ENCODE data around the gene BECN2. TPM values are rescaled to one million over a fixed set of nuclear protein-coding genes. Genes with fewer than 3 reads are reported as not detected.

BECN2 gene, protein sequence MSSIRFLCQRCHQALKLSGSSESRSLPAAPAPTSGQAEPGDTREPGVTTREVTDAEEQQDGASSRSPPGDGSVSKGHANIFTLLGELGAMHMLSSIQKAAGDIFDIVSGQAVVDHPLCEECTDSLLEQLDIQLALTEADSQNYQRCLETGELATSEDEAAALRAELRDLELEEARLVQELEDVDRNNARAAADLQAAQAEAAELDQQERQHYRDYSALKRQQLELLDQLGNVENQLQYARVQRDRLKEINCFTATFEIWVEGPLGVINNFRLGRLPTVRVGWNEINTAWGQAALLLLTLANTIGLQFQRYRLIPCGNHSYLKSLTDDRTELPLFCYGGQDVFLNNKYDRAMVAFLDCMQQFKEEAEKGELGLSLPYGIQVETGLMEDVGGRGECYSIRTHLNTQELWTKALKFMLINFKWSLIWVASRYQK
- total RNA-seq = not detected in 2 replicates

GRCh38 chr1:241957692-241958494 lies at the start of gene BECN2:
Gene BECN2, plus strand, starts transcription at chr1:241957767. Its CDS starts 0 bp downstream, at chr1:241957767.
- DNase-seq (ENCODE audit: low read depth, low spot score) = no peak

GRCh38 chr1:241916196-241916595 lies 41.4 kb upstream of the BECN2 start:
- DNase-seq (ENCODE audit: low read depth, low spot score) = no peak

- no peak for DNase-seq (ENCODE audit: low read depth, low spot score)
Observed at GRCh38 chr1:241917487-241917886, 40.1 kb upstream of the BECN2 start.

DNA sequence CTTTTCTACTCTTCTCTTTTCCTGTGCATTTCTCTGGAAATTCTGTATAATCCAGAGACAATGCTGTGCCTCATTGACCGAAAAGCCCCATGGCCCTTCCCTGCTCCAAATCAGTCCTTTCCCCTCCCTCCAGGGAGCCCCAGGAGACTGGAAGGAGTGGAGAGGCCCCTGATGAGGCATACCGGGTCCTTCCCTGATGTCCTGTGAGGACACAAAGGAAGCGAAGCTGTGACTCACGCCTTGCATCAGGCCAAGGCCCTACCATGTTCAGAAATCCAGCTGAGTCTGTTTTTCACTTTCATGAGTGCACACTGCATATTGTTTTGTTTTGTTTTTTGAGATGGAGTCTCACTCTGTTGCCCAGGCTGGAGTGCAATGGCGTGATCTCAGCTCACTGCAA lies 38.7 kb upstream of the BECN2 start:
- no peak for DNase-seq (ENCODE audit: low read depth, low spot score)

- no peak for DNase-seq (ENCODE audit: low read depth, low spot score)
Observed at GRCh38 chr1:241924080-241924808, 33.3 kb upstream of the BECN2 start.

DNA sequence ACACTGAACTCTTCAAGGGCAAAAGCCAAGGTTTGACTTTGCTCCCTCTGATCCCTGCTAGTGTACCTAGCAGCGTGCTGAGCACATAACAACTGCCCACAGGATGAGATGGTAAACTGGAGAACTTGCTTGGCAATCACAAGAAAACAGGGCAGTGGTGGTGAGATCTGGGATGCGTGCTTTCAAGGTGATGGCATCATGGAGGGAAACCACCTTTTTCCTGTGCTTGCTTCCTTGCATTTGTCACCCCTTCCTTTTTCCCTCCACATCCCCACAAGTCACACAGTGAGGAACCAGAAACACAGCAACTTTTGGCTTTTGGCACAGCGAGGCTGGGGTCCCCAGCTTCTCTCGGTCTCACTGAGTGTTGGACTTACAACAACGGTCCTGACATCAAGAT lies 31.4 kb upstream of the BECN2 start:
- no peak for DNase-seq (ENCODE audit: low read depth, low spot score)

DNA sequence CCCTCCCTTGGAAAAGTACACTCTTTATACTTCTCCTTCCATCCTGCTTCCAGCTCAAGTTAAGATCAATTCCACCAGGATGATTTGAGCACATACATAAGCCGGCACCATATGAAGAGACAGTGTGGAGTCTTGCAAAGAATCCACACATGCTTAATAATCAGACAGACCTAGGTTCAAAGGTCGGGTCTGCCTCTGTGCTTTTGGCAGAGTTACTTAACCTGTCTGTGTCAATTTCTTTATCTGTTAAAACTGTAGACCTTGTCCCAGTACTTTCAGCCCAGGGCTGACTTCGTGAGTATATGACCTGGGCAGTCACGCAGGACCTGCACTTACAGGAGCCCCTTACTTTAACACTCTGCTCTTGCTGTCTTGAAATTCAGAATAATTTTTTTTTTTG lies 30.2 kb upstream of the BECN2 start:
- DNase-seq (ENCODE audit: low read depth, low spot score) = no peak

DNA sequence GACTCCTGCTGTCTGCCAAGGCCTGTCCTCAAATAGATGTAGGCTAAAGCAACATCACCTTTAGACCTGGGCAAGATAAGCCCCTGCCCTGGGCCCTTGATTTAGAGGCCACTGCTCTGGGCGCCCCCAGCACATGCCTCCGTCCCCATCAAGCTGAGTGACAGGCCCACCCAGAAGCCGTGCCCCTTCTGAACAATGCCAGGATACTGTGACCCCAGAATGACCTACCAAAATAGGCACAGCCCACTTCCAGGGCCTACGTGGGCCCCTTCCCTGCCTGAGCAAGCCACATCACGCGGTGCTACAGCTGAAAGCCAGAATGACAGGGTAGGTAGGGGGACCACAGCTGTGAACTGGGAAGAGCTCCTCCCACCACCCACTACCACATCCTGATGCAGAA lies 24.7 kb upstream of the BECN2 start:
- no peak for DNase-seq (ENCODE audit: low read depth, low spot score)

GRCh38 chr1:241934201-241934848 lies 23.2 kb upstream of the BECN2 start:
- no peak for DNase-seq (ENCODE audit: low read depth, low spot score)

DNA sequence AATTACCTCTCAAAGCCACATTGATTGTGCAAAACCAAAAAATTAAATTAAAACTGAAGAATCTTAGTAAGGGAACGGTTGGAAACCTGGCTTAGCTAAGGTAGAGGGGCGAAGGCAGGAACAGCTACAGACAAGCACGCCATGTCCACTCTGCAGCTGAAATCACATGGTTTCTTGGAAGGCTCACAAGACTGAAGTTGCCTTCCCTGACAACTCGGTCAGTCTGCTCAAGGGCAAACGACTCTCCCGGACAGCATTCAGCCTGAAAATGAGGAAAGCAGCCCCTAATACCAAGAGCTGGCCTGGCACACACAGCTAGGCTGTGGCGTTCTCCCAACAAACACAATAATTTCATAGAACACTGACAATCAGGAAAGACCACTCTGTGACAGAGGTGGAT lies 22.7 kb upstream of the BECN2 start:
- no peak for DNase-seq (ENCODE audit: low read depth, low spot score)

DNA sequence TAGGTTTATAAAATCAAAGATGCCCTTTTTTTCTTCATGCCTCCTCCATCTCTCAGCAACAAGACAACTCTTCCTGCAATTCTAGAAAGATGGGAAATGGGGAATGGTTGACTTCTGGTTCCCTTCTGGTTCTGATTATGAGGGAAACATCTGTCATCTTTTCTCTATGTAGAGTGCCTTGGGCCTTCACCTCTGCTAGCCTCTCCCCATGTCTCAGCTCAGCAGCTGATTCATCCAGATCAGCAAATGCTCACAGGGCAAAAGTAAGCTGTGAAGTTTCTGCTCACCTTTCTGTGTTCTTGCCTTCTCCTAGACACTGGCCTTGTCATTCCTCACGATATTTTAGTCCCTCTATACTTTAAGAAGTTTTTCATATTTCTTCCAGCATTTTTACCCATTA lies 17.8 kb upstream of the BECN2 start:
- no peak for DNase-seq (ENCODE audit: low read depth, low spot score)

- DNase-seq (ENCODE audit: low read depth, low spot score) = no peak
Observed at GRCh38 chr1:241942738-241943137, 14.8 kb upstream of the BECN2 start.

DNA sequence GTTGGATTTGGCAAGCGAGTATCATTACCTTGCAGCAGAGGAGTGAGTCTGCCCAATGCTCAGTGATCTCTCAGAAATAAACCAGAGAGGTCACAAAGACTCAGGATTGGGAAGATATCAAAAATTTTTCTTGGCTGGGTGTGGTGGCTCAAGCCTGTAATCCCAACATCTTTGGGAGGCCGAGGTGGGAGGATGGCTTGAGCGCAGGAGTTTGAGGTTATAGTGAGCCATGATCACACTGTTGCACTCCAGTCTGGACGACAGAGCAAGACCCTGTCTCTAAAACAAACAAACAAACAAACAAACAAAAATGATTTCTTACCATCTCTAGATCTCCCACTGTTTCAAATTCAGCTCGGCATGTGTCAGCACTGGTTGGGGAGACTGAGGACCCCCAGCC lies 13.3 kb upstream of the BECN2 start:
- no peak for DNase-seq (ENCODE audit: low read depth, low spot score)

DNA sequence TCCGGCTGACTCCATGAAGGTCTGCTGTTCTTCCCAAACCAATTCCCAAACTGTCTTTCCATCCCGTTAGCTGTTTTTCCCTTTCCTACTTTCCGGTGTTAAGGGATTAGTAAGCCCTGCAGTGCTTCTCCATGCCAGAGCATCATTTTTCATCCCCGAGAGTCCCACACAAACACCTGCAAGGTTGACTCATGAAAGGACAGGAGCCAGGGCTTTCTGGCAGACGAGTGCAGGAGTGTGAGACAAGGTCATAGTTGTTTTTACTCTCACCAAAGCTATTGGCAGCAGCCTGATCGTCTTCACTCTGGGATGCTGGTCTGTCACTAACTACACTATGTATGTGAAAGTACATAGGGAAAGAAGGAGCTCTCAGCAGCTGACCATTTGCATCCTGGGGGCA lies 10.2 kb upstream of the BECN2 start:
- DNase-seq (ENCODE audit: low read depth, low spot score) = no peak

DNA sequence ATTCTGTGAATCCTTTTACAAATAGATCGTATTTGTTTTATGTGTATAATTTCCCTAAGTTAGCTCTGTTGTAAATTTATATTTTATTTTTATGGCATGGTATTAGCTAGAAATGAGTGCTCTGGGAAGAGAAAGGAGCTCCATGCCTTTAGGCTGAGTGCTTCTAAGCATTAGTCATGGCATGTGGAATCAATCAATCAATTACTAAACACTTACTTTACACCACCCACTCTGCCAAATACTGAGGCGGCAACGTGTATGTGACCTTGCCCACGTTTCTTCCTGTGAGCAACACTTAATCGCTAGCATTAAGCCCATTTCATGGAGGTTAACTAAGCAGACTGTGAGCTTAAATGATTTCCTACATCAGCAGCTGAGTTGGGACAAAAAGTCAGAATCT lies 7.2 kb upstream of the BECN2 start:
- DNase-seq (ENCODE audit: low read depth, low spot score) = no peak

DNA sequence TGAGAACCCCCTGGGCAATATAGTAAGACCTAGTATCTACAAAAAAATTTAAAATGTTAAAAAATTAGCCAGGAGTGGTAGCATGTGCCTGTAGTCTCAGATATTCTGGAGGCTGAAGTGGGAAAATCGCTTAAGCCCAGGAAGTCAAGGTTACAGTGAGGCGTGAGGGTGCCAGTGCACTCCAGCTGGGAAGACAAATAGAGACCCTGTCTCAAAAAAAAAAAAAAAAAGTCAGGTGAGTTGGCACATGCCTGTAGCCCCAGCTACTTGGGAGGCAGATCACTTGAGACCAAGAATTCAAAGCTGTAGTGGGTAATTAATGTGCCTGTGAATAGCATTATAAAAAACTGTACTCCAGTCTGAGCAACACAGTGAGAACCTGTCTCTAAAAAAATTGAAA lies 4.6 kb downstream of the BECN2 start:
- no peak for DNase-seq (ENCODE audit: low read depth, low spot score)

GRCh38 chr1:241963722-241964121 lies 6.2 kb downstream of the BECN2 start:
- DNase-seq (ENCODE audit: low read depth, low spot score) = no peak

GRCh38 chr1:241964550-241965282 lies 7.1 kb downstream of the BECN2 start:
- DNase-seq (ENCODE audit: low read depth, low spot score) = peak; percentile 7

GRCh38 chr1:241968611-241969010 lies 11.0 kb downstream of the BECN2 start:
- DNase-seq (ENCODE audit: low read depth, low spot score) = no peak

DNA sequence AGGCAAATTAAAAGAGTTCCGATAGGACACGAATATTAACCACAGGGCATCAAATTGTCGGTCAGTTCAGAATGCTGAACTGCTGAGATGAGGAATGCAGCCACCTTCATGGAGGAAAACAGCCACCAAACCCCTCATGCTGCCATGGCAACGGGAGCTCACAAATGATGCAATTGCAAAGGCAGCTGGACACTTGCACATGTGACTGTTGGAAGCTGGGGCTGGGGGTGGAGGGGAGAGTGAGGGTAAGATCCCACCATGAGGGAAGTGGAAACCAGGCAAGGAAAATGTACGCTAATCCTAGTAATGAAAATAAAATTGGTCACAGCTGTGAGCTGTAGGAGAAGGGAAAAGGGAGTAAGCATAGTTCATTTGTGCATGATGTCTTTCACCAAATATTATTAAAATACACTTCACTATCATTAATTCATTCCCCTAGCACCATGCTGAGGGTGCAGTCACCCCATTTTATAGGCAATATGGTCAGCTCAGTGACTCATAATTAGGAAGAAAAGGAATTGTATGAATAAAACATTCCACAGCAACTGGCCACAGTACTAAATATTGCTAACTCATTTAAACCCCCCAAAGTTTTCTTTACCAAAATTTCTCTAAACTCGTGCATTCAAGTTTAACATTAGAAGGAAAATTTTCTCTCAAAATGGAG lies 15.3 kb downstream of the BECN2 start:
- DNase-seq (ENCODE audit: low read depth, low spot score) = no peak

All from pulmonary artery endothelial cell (primary cell).